CD4-positive, alpha-beta T cell treated with Interleukin-15 for 4 hours (primary cell): ENCODE results near the gene FLNB.

Experiments
- DNase-seq: peaks from one replicate; pipeline ENCODE4 v3.0.0-alpha.2; 2020; ENCODE audit warnings: low spot score

The FLNB gene

DNA sequence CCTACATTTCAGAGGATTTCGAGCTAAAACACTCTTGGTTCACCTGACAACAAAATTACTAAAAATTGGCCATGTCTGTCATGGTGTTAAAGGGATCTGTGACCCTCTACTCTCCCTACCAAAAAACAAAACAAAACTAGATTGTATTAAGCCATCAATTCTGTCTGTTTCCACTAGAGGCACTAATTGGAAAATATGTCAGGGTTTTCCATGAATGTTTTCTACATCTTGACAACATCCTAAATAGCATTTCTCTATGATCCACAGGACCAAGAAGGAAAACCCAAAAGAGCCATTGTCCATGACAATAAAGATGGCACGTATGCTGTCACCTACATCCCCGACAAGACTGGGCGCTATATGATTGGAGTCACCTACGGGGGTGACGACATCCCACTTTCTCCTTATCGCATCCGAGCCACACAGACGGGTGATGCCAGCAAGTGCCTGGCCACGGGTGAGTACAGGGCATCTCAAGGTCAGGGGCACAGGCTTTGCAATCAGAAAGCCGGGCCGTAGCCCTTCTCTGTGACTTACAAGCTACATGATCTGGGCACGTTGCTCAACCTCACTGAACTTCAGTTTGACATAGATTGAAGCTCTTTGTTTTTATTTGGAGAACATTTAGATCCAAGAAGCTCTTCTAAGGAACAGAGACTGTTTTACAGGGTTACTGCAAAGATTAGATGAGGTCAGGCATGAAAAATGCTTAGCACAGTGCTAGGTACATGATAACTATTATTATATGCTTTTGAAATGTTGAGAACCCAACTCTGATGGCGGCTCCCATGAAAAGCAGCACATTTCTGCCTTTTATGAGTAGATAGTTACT is 127.7 kb downstream of the FLNB start:
- DNase-seq: no peak

DNA sequence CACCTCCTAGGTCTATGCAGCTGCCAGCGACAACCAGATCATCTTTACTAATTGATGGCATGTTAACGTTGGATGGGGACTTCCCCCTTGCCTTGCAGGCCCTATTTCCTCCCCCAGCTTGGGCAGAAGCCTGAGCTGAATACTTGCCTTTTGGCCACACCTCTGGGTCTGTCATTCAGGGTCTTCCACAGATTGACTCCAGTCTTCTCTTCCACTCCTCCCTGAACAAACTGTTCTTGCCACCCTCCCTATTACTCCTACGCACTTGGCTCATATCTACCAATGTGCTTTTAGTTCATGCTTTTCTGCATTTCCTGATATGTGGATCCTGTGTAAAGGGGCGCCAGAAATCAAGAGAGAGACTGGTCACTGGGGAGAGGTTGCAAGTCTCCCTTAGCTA is 129.1 kb downstream of the FLNB start:
- no peak for DNase-seq

DNA sequence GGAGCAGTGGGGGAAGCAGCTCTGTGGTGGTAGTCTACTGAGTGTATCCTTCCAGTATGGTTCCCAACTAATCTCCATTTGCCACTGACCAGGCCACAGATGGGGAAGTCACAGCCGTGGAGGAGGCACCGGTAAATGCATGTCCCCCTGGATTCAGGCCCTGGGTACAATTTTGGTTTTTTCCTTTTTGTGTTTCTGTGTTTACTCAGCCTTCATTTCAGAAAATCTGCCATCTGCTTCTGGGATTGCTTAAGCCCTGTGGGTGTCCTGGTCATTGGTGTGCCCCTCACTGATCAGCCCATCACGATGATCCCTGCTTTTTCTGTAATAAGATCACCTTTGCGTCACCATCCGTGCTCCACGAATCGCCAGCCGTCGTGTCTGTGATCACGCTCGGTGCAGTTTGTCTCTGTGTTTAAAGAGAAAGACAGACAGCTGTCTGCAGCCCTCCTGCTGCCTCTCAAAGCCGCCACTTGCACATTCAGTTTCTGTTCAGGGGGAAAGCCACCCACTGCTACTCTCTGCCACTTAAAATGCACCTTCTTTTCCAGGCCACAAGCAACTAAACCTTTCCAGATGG is 133.6 kb downstream of the FLNB start:
- DNase-seq: no peak

DNA sequence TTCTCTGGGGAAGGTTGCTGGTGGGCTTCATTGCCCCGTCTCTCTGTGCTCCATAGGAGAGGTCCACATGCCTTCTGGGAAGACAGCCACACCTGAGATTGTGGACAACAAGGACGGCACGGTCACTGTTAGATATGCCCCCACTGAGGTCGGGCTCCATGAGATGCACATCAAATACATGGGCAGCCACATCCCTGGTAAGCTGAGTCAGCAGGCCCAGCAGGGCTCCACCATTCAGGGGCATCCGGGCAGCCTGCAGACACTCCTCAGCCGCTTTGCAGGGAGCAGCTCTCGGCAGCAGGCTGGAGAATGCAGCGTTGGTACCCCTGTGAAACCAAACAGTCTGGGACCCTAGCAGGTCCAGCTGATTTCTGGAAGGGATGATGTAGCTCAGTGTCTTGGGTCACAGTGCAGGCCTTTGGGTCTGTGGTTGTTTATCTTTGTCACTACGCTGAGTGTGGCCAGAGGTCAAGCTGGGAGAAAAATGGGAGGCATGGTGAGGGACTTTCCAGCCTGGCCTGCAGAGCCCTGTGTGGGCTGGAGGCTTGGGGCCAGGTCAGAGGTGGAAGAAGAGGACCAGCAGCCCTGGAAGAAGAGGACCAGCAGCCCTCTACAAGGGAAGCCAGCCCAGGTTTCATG is 135.3 kb downstream of the FLNB start:
- no peak for DNase-seq

DNA sequence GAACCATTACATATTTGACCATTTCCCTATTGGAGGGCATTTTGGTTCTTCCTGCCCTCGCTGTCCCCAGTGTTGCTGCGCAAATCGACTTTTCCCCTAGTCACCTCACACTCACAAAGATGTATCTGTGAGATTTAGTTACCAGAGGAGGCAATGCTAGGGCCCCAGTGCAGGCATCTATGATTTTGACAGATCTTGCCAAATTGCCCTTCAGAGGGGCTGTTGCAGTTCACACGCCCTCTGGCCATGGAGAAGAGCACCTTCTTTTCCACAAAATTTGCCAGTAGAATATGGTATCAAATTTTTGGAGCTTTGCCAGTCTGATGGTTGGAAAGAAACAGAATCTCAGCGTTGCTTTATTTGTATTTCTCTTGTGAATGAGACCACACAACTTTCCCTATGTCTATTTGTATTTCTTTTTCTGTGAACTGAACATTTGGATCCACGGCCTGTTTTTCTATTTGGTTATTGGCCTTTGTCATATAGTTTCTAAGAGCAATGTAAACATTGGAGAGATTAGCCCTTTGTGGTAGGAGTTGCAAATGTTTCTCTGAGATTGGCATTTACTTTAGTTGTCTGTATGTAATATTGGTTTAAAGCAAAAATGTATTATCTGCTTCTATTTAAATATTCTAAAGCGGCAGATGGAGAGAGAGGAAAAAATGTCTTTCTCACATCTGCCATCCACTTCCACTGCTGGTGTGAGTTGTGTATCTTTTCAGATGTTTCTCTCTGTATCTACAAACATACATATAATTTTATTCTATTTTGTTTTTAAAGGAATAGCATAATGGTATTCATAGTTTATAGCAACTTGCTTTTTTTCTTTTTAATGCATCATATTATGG is 136.5 kb downstream of the FLNB start:
- DNase-seq: no peak

DNA sequence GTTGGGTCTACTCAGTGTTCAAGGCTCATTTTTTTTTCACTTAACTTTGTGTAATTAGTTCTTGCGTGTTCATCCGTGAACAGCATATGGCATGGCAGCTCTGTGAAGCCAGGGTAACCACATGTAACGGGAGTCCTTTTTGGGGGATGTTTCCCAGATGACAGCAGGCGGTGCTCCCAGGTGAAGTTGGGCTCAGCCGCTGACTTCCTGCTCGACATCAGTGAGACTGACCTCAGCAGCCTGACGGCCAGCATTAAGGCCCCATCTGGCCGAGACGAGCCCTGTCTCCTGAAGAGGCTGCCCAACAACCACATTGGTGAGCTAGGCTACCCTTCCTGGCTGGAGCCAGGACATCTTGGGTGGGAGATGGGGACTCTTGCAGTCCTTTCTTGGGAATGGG is 139.8 kb downstream of the FLNB start:
- no peak for DNase-seq

DNA sequence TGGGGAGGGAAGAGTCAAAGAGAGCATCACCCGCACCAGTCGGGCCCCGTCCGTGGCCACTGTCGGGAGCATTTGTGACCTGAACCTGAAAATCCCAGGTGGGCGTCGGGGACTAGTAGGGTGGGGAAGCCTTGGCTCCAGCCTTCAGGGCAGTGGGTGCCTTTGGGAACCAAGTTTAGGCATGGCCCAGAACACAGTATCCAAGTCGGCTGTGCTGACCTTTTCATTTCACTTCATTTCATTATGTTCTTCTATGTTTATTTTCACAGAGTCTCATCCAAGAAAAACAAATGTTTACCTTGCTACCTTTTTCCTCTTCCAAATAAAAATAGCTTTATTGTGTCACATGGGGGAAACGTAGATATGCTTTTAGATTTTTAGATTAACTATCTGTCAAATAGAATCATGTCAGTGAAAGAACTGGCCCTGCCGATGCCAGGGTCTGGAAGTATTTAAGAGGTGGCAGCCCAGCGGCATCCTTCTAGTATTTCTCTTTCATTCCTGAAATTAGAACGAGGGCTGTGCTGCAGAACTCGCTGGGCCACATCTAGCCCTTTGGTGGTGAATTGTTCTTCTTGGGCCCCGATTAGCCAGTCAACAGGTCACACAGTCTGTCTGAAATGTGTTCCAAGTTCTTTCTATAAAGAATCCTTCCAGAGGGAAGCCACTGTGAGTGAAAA is 142.0 kb downstream of the FLNB start:
- no peak for DNase-seq

DNA sequence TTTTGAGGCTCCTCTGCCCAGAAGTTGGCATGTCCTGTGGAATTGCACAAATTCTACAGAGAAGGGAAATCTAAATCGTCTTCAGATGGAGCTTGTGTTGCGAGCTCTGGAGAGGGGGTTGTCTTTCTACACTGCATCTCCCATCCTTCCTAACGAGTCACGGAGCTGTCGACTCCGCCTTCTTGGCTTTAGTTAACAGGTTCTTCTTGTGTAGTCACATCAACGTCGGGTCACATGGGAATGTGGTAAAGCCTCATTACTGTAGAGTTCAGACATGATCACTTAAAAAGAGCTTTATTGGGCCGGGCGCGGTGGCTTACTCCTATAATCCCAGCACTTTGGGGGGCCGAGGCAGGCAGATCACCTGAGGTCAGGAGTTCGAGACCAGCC is 142.6 kb downstream of the FLNB start:
- DNase-seq: no peak

DNA sequence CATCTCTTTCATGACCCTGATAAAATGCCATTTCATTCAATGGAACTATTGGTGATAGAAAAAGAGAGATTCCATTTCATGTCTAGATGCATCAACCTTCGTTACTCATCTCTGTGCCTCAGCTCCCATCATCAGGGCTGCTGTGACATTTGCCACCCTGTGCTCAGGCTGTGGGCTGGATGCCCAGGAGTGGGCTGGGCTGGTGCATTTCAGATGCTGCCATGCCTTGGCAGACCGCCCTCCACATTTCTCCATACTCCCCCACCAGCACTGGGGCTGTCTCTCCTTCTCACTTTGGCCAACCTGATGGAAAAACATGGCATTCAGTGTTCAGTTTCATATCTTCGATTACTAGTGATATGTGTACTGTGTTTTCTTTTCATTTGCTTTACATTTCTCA is 143.4 kb downstream of the FLNB start:
- DNase-seq: no peak

DNA sequence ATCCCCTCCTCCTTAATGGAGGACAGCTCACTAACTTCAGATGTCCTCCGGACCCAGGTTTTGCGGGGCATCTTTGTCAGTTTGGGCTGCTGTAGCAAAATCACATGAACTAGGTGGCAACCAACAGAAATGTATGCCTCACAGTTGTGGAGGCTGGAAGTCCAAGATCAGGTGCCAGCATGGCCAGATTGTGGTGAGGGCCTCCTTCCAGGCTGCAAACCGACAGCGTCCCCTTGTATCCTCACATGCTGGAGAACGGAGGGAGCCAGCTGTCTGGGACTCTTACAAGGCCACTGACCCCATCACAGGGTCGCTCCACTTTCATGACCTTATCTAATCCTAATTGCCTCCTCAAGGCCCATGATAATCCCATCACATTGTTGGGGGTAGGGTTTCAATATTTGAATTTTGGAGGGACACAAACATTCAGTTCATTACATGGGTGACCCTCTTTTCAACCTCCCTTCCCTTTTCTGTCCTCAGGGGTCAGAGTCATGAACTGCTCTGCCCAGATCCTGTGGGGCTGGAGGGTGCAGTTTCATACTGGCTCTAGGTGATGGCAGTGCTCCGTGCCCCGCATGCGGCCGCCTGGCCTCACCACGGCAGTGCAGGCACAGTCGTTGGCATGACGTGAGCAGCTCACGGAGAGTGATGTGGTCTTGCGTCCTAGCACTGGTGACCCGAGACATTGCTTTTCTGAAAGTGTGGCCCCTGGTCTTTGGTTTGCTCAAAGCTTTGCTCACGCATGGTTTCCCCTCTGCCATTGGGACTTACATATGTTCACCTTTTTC is 144.2 kb downstream of the FLNB start:
- DNase-seq: no peak

DNA sequence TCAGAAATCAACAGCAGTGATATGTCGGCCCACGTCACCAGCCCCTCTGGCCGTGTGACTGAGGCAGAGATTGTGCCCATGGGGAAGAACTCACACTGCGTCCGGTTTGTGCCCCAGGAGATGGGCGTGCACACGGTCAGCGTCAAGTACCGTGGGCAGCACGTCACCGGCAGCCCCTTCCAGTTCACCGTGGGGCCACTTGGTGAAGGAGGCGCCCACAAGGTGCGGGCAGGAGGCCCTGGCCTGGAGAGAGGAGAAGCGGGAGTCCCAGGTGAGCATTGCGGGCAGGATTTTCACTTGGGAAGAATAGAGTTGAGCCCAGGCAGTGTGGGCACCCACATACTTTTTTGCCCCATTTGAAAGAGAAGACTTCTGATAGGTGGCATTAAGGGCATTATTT is 145.1 kb downstream of the FLNB start:
- DNase-seq: no peak

DNA sequence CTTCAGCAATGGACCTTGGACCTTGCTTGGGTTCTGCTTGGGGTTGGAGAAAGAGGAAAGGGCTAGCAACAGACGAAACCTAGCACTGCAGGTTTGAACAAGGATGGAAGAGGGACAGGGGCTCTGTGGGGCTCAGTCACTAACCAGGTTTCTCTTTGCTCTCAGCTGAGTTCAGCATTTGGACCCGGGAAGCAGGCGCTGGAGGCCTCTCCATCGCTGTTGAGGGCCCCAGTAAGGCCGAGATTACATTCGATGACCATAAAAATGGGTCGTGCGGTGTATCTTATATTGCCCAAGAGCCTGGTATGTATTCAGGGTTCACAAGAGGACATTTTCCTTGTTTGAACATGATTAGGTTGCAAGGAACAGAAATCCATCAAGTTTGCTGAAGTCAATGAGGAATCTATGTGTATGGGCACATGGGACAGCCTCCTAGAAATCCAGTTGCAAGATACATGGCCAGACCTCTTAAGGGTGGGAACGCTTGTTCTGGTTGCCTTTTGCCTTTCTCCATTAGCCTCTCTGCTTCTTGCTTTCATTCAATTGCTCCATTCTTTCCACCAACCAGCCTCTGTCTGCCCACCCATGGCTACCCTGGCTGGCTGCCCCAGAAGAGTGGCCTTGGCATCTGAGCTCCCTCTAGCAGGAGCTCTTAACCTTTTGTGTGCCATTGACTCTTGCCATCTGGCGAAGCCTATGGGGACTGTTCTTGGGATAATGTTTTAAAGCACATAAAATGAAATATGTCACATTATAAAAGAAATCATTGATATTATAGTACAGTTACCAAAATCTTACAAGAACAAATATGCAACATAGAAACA is 146.6 kb downstream of the FLNB start:
- no peak for DNase-seq

DNA sequence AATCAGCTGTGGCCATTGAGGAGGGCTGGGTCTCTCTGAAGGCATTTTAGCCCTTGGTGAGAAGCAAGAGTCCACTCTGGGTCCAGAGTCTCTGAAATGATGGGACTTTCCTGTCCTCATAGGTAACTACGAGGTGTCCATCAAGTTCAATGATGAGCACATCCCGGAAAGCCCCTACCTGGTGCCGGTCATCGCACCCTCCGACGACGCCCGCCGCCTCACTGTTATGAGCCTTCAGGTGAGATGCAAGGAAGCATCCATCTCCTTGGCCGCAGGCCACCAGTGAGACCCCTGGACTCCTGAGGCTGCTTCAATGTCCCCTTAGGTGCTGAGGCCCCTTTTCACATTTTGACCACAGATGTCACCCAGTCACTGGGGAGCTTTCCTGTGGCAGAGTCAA is 147.6 kb downstream of the FLNB start:
- DNase-seq: no peak

DNA sequence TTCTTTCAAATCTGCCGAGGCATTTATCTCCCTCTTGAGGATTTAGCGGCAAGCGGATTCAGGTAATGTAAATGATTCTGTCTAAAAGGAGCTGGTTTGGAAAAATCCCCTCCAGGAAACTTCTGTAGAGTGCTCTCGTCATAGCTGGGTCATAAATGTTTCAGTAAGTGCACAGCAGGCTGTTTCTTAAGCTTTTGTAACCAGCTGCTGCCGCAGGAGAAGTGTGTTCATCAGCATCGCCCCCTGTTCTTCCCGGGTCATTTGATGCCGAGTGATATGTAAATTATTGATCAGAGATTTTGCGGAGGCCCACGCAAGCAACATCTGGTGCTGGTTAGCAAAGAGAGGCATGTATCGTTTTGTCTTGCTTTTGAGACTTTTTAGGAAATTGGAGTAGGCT is 149.5 kb downstream of the FLNB start:
- DNase-seq: no peak

DNA sequence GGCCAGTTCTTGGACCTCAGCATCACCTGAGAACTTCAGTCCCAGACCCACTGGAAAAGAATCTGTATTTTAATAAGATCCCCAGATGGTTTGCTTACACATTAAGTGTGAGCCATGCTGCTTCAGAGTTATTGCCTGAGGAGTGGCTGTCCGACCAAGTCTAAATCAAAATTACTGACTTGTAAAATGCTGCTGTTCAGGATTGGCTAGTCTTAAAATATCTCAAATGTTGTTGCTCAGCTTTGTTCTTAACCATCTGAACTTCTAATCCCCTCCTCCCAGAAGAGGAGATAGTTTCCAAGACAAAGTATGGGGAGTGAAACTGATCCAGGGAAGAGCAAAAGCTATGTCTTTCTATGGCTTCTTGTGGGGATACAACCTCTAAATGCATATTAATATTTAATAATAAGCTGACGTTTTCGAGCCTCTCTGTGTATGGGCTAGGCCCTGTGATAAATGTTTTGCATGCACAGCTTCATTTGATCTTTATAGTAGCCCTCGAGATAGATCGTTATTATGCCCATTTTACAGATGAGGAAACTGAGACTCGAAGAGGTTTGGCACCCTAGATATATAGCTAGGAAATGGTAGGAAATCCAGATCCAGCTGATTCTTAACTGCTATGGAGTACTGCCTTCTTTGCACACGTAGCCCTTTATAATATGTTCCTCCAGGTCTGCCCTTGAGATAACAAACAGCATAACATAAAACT is 150.4 kb downstream of the FLNB start:
- DNase-seq: no peak

DNA sequence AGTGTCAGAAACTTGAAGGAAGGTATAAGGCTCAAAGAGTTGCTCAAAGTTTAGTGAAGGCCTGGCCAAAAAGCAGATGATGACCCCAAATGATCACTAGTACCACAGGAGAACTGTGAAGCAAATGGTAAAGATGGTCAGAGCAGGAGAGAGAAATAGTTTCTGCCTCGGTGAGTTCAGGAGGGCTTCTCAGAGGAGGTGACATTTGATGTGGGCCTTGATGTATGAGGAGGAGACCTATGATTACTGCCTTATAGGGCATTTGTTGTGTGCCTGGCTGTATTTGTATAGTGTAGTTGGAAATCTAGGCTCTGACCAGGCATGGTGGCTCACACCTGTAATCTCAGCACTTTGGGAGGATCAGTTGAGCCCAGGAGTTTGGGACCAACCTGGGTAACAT is 152.2 kb downstream of the FLNB start:
- no peak for DNase-seq

DNA sequence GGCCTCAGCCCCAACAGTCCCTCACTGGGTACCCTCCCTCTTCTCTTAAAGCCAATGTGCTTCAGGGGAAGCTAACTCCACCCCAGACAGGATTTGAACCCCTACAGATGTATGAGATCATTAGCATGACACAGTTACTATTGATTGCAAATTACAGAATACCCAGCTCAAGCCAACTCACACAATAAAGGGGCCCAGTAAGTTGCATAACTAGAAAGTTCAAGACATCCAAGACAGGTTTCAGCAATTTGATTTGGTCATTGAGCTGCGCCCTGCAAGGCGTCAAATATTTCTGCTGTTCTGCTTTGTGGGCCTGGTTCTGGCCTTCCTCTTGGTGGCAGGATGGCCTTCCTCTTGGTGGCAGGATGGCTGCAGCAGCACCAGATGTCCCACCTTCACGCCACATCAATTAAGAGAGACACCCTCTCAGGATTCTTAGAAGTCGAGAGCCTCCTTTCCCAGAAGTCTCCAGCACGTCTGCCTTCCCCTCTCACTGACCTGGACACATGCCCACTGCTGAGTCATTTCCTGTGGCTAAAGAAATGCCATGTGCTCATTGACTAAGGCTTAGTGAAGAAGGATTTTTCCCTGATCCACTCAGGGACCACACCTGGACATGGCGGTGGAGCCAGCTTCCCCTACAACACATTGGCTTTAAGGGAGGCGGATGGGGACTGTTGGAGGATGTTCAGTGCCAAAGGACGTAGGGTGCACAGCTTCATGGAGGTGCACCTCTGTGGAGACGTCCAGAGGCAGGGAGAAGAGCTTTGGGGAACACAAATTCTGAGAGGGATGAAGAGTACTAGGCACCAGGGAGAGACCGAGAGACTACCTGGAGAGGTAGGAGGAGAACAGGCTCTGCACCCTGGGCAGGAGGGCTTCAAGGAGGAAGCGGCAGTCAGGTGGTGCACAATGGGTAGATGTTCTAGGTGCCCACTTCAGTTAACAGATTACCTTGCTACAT is 153.5 kb downstream of the FLNB start:
- DNase-seq: no peak

DNA sequence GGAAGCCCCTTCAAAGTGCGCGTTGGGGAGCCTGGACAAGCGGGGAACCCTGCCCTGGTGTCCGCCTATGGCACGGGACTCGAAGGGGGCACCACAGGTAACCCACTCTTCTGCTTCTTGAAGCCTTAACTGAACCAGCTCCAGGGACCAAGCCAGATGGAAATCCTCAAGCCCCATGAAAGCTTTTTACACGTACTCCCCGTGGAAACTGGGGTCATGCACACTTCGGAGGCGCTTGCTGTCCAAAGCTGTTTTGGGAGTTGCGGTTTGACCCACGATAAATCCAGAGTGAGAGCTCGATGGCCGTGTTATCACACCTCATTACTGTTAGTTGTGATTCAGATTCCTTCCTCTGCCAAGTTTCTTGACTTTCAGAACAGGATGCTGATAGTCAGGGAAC is 155.0 kb downstream of the FLNB start:
- DNase-seq: no peak
